Measurements from ENCODE around the gene TSPAN7. TPM values are rescaled to one million over a fixed set of nuclear protein-coding genes. Genes with fewer than 3 reads are reported as not detected.

Gene TSPAN7
- total and polyA plus RNA-seq, 2 donors (not counting 3 experiments of a cell fraction or from before 2014, with no cell fraction given), result 3.2 to 5.2 TPM

GRCh38 chrX:38678183-38678582, 116.8 kb downstream of the TSPAN7 start:
- no peak overlapping the region for H3K9ac ChIP-seq (replicated peaks; ENCODE audit: extremely low read depth, insufficient read depth, low read length)
- H3K27ac ChIP-seq (ENCODE audit: insufficient read depth, low read depth, low read length), result no peak overlapping the region
- no peaks in the 10 kb centered on the region for H3K9me1 ChIP-seq (replicated peaks; ENCODE audit: control insufficient read depth, extremely low read depth, insufficient read depth, low read length)
- no peaks in the 10 kb centered on the region for H3K9me3 ChIP-seq (replicated peaks; ENCODE audit: control insufficient read depth, insufficient read depth, low read length)
- H2AFZ ChIP-seq (ENCODE audit: low read depth, low read length), result no peak overlapping the region
- intact Hi-C loops (cut with micrococcal nuclease), result no loop called here
- no peaks in the 10 kb centered on the region for H3K27me3 ChIP-seq (ENCODE audit: control insufficient read depth in 2 of 2, insufficient read depth in 2 of 2, low read length in 2 of 2)
- no peaks in the 10 kb centered on the region for H3K36me3 ChIP-seq (ENCODE audit: control insufficient read depth in 2 of 2, extremely low read depth in 1 of 2, insufficient read depth in 2 of 2, low read length in 2 of 2)
- ChIA-PET POLR2A (no interaction called here), CTCF (no interaction called here)
- H3K4me1 ChIP-seq (ENCODE audit: control insufficient read depth, extremely low read depth, insufficient read depth, low read length), result no peaks in the 10 kb centered on the region
- H3K79me2 ChIP-seq (ENCODE audit: control insufficient read depth, insufficient read depth, low read length), result no peaks in the 10 kb centered on the region
- no TSS peak for BruUV-seq (replicated peaks)
- H3K4me2 ChIP-seq (ENCODE audit: insufficient read depth, low read length), result no peak overlapping the region
- FAIRE-seq, result no peak
- TF ChIP-seq FOS (IDR thresholded peaks at IDR 0.05; ENCODE audit: borderline replicate concordance, insufficient read depth, low read length) (no peak), MAX (IDR thresholded peaks at IDR 0.05; ENCODE audit: insufficient read depth, insufficient read length) (no peak)
- no peak for DNase-seq (ENCODE audit: low read depth, low spot score)
- no peaks in the 10 kb centered on the region for H4K20me1 ChIP-seq (replicated peaks; ENCODE audit: control insufficient read depth, extremely low read depth, insufficient read depth, low read length)
- H3K4me3 ChIP-seq (replicated peaks in 1 of 3; ENCODE audit: insufficient read depth in 1 of 3, low read depth in 1 of 3, low read length in 3 of 3), result no peak overlapping the region
- dilution Hi-C loops (cut with MboI; ENCODE audit: extremely low pct_ligation_motif_present, low sequenced_read_pairs), result no loop called here

DNA sequence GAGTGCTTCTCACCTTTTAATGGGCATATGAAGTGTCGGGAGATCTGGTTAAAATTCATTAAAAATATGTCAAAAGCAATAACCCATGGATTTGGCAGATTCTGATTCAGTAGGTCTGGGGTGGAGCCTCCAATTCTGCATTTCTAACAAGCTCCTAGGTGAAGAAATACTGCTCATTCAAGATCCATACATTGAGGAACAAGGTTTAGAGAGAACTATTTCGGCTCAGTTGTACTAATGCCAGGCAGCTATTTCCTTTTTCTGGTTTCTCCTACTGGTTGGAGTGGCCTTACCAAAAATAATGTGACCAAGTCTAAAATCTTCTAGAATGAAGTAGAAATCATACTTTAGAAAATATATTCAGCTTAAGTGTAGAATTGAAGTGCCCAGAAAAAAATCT, 117.5 kb downstream of the TSPAN7 start:
- POLR2A ChIA-PET, result no interaction called here
- H3K4me3 ChIP-seq (replicated peaks in 1 of 3; ENCODE audit: insufficient read depth in 1 of 3, low read depth in 1 of 3, low read length in 3 of 3), result no peak overlapping the region

More for the DNA sequence above, 117.5 kb downstream of the TSPAN7 start:
- Histone ChIP-seq H4K20me1 (replicated peaks; ENCODE audit: control insufficient read depth, extremely low read depth, insufficient read depth, low read length) (no peaks in the 10 kb centered on the region), H3K9me3 (replicated peaks; ENCODE audit: control insufficient read depth, insufficient read depth, low read length) (no peaks in the 10 kb centered on the region), H3K4me2 (ENCODE audit: insufficient read depth, low read length) (no peak overlapping the region), H3K27ac (ENCODE audit: insufficient read depth, low read depth, low read length) (no peak overlapping the region), H2AFZ (ENCODE audit: low read depth, low read length) (no peak overlapping the region), H3K9me1 (replicated peaks; ENCODE audit: control insufficient read depth, extremely low read depth, insufficient read depth, low read length) (no peaks in the 10 kb centered on the region), H3K27me3 (ENCODE audit: control insufficient read depth in 2 of 2, insufficient read depth in 2 of 2, low read length in 2 of 2) (no peaks in the 10 kb centered on the region), H3K4me1 (ENCODE audit: control insufficient read depth, extremely low read depth, insufficient read depth, low read length) (no peaks in the 10 kb centered on the region), H3K9ac (replicated peaks; ENCODE audit: extremely low read depth, insufficient read depth, low read length) (no peak overlapping the region), H3K79me2 (ENCODE audit: control insufficient read depth, insufficient read depth, low read length) (no peaks in the 10 kb centered on the region), H3K36me3 (ENCODE audit: control insufficient read depth in 2 of 2, extremely low read depth in 1 of 2, insufficient read depth in 2 of 2, low read length in 2 of 2) (no peaks in the 10 kb centered on the region)
- dilution Hi-C loops (cut with MboI; ENCODE audit: extremely low pct_ligation_motif_present, low sequenced_read_pairs) (no loop called here), intact Hi-C loops (cut with micrococcal nuclease) (no loop called here)
- BruUV-seq (replicated peaks), result no TSS peak
- TF ChIP-seq MYC (IDR thresholded peaks at IDR 0.05; ENCODE audit: low read depth, low read length), result no peak
- DNase-seq (ENCODE audit: low read depth, low spot score) (no peak), FAIRE-seq (no peak)
- CTCF ChIA-PET, result no interaction called here
